H54 (cell line): ENCODE measurements around the gene JCHAIN.
A peak's percentile ranks its signal among the peaks of the same experiment; 100 is the strongest.

ENCODE experiments used
- DNase-seq: peaks from one replicate; pipeline ENCODE4 v3.0.0; 2011; ENCODE audit warnings: low spot score, mixed read lengths; ENCODE audit not compliant: insufficient read length
- FAIRE-seq: peaks from 3 replicates; lab custom pipeline; 2011; peaks lifted over from hg19 to GRCh38; lab: Jason Lieb, UNC
- POLR2A ChIP-seq: IDR thresholded peaks from 2 replicates; pipeline ENCODE4 v1.6.1; 2011; ENCODE audit warnings: low read depth, mild to moderate bottlenecking, low read length

JCHAIN gene

DNA sequence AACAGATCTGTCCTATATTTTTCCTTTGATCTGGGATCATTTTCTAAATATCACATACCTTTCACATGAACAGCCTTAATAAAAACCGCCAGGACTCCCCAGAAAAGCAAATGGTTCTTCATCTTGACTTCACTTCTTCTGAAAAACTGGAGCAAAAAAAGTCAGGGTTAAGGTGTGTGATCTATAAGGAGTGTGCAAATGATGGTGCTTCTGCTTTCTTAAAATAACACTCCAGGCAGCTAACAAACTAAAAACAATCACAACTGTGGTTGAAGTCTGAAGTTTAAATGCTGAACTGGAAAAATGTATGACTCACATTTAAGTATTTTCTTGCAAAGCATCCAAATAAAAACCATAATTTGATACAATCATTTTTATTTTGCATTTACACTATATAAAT is at the start of gene JCHAIN:
Gene JCHAIN (minus strand): TSS at position 140 of the 400 bp plus-strand sequence. CDS start 18 bp downstream, at position 122.
- no peak for DNase-seq
- TF ChIP-seq POLR2A = no peak
- FAIRE-seq = no peak

DNA sequence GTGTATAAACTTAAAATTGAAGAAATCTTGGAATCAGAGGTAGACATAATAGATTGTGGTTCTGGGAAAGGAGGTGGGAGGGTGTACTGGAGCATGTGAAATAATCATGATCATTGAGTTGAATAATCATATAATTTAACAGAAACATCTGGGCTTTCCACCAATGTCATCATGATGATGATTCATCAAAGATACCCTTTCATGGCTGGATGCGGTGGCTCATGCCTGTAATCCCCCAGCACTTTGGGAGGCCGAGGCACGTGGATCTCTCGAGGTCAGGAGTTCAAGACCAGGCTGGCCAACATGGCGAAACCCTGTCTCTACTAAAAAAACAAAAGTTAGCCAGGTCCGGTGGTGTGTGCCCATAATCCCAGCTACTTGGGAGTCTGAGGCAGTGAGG is 48.8 kb upstream of the JCHAIN start:
- FAIRE-seq (no peak), DNase-seq (no peak)

DNA sequence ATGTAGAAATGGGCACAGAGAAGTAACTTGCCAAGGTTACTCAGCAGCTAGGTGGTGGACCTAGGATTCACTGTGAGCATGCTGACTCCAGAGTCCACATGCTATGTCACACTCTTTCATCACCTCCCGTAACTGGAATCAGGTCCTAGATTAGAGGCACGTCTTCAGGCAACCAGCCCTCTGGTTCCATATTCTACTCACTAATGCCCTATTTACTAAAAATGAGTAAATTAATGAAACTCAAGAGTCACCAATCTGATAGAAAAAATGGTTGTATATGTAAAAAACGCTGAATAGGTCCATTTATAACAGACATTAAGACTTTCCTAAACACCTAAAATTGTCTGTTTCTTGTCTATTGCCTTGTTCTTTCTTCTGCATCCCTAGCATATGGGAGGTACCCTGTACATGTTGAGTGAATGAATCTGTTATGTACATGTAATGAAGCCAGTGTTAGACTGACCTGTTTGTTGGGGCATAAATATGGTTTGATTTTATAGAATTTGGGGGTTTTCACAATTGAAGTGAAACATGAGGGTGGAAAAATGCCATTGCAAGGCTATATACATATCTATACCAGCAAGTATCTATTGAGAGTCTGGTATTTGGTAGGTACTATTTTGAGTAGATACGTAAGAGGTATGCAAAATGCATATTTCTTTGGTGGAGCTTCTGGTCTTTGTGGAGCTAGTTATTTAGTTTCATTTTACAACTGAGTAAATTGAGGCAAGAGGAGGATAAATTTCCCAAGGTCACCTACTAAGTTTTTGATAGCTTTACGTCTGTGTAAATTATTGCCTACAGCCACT is 48.0 kb upstream of the JCHAIN start:
- FAIRE-seq = no peak
- no peak for DNase-seq

More for the DNA sequence above, 48.8 kb upstream of the JCHAIN start:
- TF ChIP-seq POLR2A = no peak

DNA sequence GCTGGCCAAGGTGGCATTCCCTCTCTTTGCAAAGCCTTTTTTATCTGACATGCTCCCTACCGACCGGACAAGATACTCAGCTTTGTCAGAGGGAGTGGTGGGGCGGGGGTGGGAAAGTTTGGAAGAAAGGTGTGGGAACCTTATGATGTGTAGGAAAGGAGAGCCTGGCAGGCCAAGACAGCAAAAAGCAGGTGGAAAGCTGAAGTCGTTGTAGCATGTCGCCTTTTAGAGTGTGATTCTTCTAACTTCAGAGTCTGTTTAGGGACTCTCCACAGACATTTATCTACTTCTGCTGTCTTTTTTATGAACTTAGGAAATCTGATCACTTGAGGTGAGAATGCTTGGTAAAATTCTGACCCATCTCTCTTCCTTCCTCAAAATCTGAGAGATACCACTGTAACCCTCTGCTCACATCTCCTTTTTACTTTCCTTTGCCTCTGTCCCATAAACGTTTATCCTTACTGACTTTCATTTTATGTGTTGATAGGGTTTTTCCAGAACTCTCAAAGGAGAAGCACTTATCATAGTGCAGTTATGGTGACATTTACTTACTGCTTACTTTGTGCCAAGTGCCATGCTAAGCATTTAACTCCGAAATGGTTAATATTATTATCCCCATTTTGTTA is 47.3 kb upstream of the JCHAIN start:
- TF ChIP-seq POLR2A = no peak
- DNase-seq = no peak
- FAIRE-seq = no peak

More for the DNA sequence above, 48.0 kb upstream of the JCHAIN start:
- no peak for TF ChIP-seq POLR2A

- DNase-seq (no peak), FAIRE-seq (no peak)
- TF ChIP-seq POLR2A = no peak
Observed at GRCh38 chr4:70712604-70713452, 46.5 kb upstream of the JCHAIN start.

- TF ChIP-seq POLR2A = no peak
- DNase-seq = no peak
- FAIRE-seq = no peak
Observed at GRCh38 chr4:70712150-70712549, 45.8 kb upstream of the JCHAIN start.

- FAIRE-seq (no peak), DNase-seq (no peak)
- TF ChIP-seq POLR2A = no peak
Observed at GRCh38 chr4:70711599-70711998, 45.3 kb upstream of the JCHAIN start.

DNA sequence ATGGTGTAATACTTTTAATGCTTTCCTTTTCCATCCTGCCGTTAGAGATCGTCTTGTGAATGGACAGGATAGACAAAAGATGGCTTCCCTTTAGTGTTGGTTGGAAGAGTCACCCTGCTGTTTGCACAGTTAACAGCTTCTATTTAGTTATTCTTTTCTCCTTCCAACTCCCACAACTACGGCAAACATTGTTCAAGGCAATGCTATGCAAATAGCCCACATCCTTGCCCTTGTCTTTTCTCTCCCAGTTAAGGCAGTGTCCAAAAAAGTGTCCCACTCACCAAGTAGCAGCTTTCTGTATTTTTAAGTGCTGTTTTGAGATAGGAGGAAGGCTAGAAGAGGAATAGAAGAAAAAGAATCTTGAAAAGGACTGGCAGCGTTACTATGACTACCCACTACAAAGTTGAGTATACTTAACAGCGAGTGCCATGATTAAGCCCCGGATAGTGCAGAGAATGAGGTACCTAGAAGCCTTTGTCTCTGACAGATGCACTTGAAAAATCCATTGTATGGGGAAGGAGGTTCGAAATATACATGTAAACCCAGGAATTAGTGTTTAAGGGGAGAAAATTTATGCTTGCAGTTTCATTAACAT is 43.4 kb upstream of the JCHAIN start:
- DNase-seq (no peak), FAIRE-seq (no peak)
- TF ChIP-seq POLR2A = no peak

- FAIRE-seq (no peak), DNase-seq (no peak)
- TF ChIP-seq POLR2A = no peak
Observed at GRCh38 chr4:70706516-70706915, 40.2 kb upstream of the JCHAIN start.

GRCh38 chr4:70706044-70706461 is 39.7 kb upstream of the JCHAIN start:
- no peak for DNase-seq
- TF ChIP-seq POLR2A = no peak
- no peak for FAIRE-seq

DNA sequence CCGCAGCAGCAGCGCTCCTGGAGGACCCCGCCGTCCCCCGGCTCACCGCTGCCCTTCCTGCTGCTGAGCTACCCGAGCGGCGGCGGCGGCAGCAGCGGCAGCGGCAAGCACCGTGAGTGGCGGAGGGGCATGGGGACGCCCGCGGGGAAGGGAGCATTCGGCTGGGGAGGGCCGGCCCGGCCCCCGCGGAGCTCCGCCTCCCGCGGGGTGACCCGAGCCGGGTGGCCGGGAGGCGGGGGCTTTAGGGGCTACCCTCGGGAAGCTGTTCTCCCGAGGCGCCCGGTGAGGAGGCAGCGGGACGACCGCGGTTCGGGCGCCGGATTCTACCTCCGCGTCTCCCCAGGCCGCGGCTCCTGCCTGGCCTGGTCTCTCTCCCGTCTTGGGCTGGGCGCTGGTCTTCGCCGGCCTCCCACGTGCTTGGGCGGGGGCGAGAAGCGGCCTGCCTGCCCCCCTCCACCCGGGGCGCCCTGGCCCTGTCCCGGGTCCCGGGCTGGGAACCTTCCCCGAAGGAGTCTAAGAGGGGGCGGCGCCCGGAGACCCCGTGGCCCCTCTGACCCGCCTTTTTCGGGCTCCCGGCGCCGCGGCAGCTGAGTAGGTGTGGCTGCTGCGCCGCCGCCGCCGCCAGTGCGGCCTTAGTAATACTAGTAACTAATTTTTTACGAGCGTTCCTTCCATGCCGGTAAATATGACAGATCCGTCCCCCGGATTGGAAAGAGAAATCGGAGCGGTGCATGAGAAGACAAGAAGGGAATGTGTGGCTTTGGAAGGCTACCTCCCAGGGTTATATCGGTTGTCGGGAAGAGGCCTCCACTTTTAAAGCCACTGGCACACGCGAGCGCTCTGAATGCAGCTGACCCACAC is 39.1 kb upstream of the JCHAIN start:
- no peak for DNase-seq
- TF ChIP-seq POLR2A = peak; percentile 31; the same call in 1 of the 2 replicates
- FAIRE-seq = no peak

DNA sequence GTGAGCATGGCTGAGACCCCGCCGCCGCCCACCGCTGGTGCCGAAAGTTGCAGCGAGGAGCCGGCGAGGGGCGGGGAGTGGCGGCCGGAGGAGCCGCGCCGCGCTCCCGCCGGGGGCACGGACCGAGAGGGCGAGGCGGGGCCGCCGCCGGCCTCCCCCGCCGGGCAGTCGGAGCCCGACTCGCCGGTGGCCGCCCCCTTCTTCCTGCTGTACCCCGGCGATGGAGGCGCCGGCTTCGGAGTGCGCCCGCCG is 38.5 kb upstream of the JCHAIN start:
- DNase-seq (no peak), FAIRE-seq (no peak)
- TF ChIP-seq POLR2A = no peak
